Osteoblast (primary cell): ENCODE data around the gene SCN3B. TPM values are rescaled to one million over a fixed set of nuclear protein-coding genes. Genes with fewer than 3 reads are reported as not detected.
A peak's percentile ranks its signal among the peaks of the same experiment; 100 is the strongest.

Source experiments
- DNase-seq: peaks from one replicate; pipeline ENCODE4 v3.0.0; 2011; ENCODE audit warnings: low spot score, mixed read lengths; ENCODE audit not compliant: insufficient read length; ENCODE audit errors: missing footprints
- H2AFZ ChIP-seq: 2 replicates; pipeline ENCODE4 v1.6.0; 2011; ENCODE audit warnings: mild to moderate bottlenecking, low read length
- H3K27ac ChIP-seq: 2 replicates; pipeline ENCODE4 v1.5.1; 2011; ENCODE audit warnings: mild to moderate bottlenecking, low read depth, low read length, moderate library complexity
- H3K27me3 ChIP-seq: 2 replicates; pipeline ENCODE4 v1.6.0; 2012; ENCODE audit warnings: mild to moderate bottlenecking, control low read depth, inconsistent platforms, low read length, moderate library complexity; ENCODE audit not compliant: insufficient read depth
- H3K36me3 ChIP-seq: 2 replicates; pipeline ENCODE4 v1.5.1; 2011; ENCODE audit warnings: mild to moderate bottlenecking, low read length, control low read depth, moderate library complexity; ENCODE audit not compliant: insufficient read depth
- H3K4me1 ChIP-seq: 2 replicates; pipeline ENCODE4 v1.5.1; 2011; ENCODE audit warnings: mild to moderate bottlenecking, low read length, control low read depth, moderate library complexity; ENCODE audit not compliant: insufficient read depth
- H3K4me2 ChIP-seq: 2 replicates; pipeline ENCODE4 v1.6.0; 2011; ENCODE audit warnings: mild to moderate bottlenecking, low read length; ENCODE audit not compliant: insufficient read depth
- H3K4me3 ChIP-seq: fragments of 200-600 bp; sonication (generic); 3 replicates; pipeline ENCODE4 v1.5.1; 2012; ENCODE audit warnings: mild to moderate bottlenecking, low read length, inconsistent platforms; ENCODE audit not compliant: insufficient read depth
- H3K79me2 ChIP-seq: 2 replicates; pipeline ENCODE4 v1.6.0; 2012; ENCODE audit warnings: mild to moderate bottlenecking, low read length, control low read depth, inconsistent platforms; ENCODE audit not compliant: insufficient read depth
- H3K9me3 ChIP-seq: 2 replicates; pipeline ENCODE4 v1.5.1; 2011; ENCODE audit warnings: low read depth, low read length, control low read depth
- H4K20me1 ChIP-seq: 2 replicates; pipeline ENCODE4 v1.6.0; 2012; ENCODE audit warnings: mild to moderate bottlenecking, low read length, control low read depth; ENCODE audit not compliant: insufficient read depth
- CTCF ChIP-seq: IDR thresholded peaks from 2 replicates; pipeline ENCODE4 v1.5.1; 2011; ENCODE audit warnings: mild to moderate bottlenecking, low read depth, low read length, moderate library complexity; ENCODE audit errors: extremely low read depth
- total RNA-seq: library from RNA; depleted of rRNA; stranded (reverse); fragments of >200 nt; gene quantifications from 2 replicates; pipeline ENCODE4 v1.2.3, GENCODE V29; 2012

SCN3B gene
- total RNA-seq, 1 donor, result under 0.01 TPM

GRCh38 chr11:123616505-123617198, 37.8 kb downstream of the SCN3B start:
- peaks cover 13% of the 10 kb centered on the region for H3K4me1 ChIP-seq
- H3K4me2 ChIP-seq, result peak overlapping the region; percentile 23
- H3K9me3 ChIP-seq, result no peaks in the 10 kb centered on the region
- no peak overlapping the region for H3K4me3 ChIP-seq
- peak overlapping the region; percentile 31 for H3K27ac ChIP-seq
- no peaks in the 10 kb centered on the region for H4K20me1 ChIP-seq
- no peaks in the 10 kb centered on the region for H3K79me2 ChIP-seq
- TF ChIP-seq CTCF, result no peak
- H2AFZ ChIP-seq, result no peak overlapping the region
- DNase-seq, result peak; percentile 94
- H3K27me3 ChIP-seq, result no peaks in the 10 kb centered on the region
- H3K36me3 ChIP-seq, result peaks cover 60% of the 10 kb centered on the region

- no peak overlapping the region for H3K4me2 ChIP-seq
- no peaks in the 10 kb centered on the region for H4K20me1 ChIP-seq
- no peak for TF ChIP-seq CTCF
- H3K9me3 ChIP-seq, result no peaks in the 10 kb centered on the region
- H3K27ac ChIP-seq, result no peak overlapping the region
- peaks cover 76% of the 10 kb centered on the region for H3K36me3 ChIP-seq
- H3K27me3 ChIP-seq, result no peaks in the 10 kb centered on the region
- no peaks in the 10 kb centered on the region for H3K79me2 ChIP-seq
- peaks cover 10% of the 10 kb centered on the region for H3K4me1 ChIP-seq
- no peak for DNase-seq
- no peak overlapping the region for H2AFZ ChIP-seq
- no peak overlapping the region for H3K4me3 ChIP-seq
Observed at GRCh38 chr11:123611698-123612097, 42.7 kb downstream of the SCN3B start.

- Histone ChIP-seq H3K4me3 (no peak overlapping the region), H3K27me3 (no peaks in the 10 kb centered on the region), H2AFZ (no peak overlapping the region), H3K27ac (no peak overlapping the region), H3K4me1 (no peaks in the 10 kb centered on the region), H3K36me3 (peaks cover 63% of the 10 kb centered on the region), H3K79me2 (no peaks in the 10 kb centered on the region), H3K9me3 (no peaks in the 10 kb centered on the region), H3K4me2 (no peak overlapping the region), H4K20me1 (no peaks in the 10 kb centered on the region)
- no peak for DNase-seq
- TF ChIP-seq CTCF, result no peak
Observed at GRCh38 chr11:123608945-123609344, 45.5 kb downstream of the SCN3B start.

- Histone ChIP-seq H3K79me2 (no peaks in the 10 kb centered on the region), H2AFZ (no peak overlapping the region), H3K9me3 (no peaks in the 10 kb centered on the region), H3K36me3 (peaks cover 61% of the 10 kb centered on the region), H3K27me3 (no peaks in the 10 kb centered on the region), H3K4me3 (no peak overlapping the region), H3K27ac (no peak overlapping the region), H3K4me2 (no peak overlapping the region), H3K4me1 (no peaks in the 10 kb centered on the region), H4K20me1 (no peaks in the 10 kb centered on the region)
- no peak for TF ChIP-seq CTCF
- no peak for DNase-seq
Observed at GRCh38 chr11:123608371-123608770, 46.1 kb downstream of the SCN3B start.
